ENCODE data around the gene GPSM1. TPM values are rescaled to one million over a fixed set of nuclear protein-coding genes. Genes with fewer than 3 reads are reported as not detected.

Gene GPSM1, protein sequence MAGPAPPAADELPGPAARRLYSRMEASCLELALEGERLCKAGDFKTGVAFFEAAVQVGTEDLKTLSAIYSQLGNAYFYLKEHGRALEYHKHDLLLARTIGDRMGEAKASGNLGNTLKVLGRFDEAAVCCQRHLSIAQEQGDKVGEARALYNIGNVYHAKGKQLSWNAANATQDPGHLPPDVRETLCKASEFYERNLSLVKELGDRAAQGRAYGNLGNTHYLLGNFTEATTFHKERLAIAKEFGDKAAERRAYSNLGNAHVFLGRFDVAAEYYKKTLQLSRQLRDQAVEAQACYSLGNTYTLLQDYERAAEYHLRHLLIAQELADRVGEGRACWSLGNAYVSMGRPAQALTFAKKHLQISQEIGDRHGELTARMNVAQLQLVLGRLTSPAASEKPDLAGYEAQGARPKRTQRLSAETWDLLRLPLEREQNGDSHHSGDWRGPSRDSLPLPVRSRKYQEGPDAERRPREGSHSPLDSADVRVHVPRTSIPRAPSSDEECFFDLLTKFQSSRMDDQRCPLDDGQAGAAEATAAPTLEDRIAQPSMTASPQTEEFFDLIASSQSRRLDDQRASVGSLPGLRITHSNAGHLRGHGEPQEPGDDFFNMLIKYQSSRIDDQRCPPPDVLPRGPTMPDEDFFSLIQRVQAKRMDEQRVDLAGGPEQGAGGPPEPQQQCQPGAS
- total RNA-seq = 1 to 10 TPM in 2 of 4 donors, under 1 TPM in 1, not detected in 1; 0.98 to 1.7 (median 1.2) TPM

- TF ChIP-seq POLR2A (IDR thresholded peaks at IDR 0.05) (peak; percentile 23 to 26), CTCF (IDR thresholded peaks at IDR 0.05 in 4 of 5, conservative IDR thresholded peaks at IDR 0.05 in 1 of 5) (no peak)
- Histone ChIP-seq H3K9me3 (no peaks in the 10 kb centered on the region), H3K4me3 (peak within 1 kb of the TSS; percentile 46 to 57 (median 52)), H3K27me3 (peaks cover 6 to 24% (median 17%) of the 10 kb centered on the region in 3 donors), H3K4me1 (peaks cover 0 to 11% of the 10 kb centered on the region in 2 donors), H3K36me3 (no peaks in the 10 kb centered on the region), H3K27ac (peak within 1 kb of the TSS; percentile 22 to 44 (median 32))
- DNase-seq (no peak), ATAC-seq (peak in 1 of 2 donors; percentile 34)
- in situ Hi-C loops (cut with MboI; ENCODE audit: low sequenced_read_pairs in 4 of 4) = no loop called here
- intact Hi-C loops (cut with DNase I; ENCODE audit: low total_unique reads) = no loop called here
Measured at GRCh38 chr9:136327304-136327974, at the start of gene GPSM1. Gene GPSM1, plus strand, starts transcription at chr9:136327539. Its CDS starts 157 bp downstream, at chr9:136327696.

GRCh38 chr9:136277746-136278145 lies 49.6 kb upstream of the GPSM1 start:
- DNase-seq (no peak), ATAC-seq (no peak)
- intact Hi-C loops (cut with DNase I; ENCODE audit: low total_unique reads) = no loop called here
- no peaks in the 10 kb centered on the region for H3K4me1 ChIP-seq
- H3K27me3 ChIP-seq = peaks cover 12 to 25% (median 19%) of the 10 kb centered on the region in 3 donors
- H3K36me3 ChIP-seq = no peaks in the 10 kb centered on the region
- in situ Hi-C loops (cut with MboI; ENCODE audit: low sequenced_read_pairs in 4 of 4) = loop anchor here in 1 of 4 donors (25.0 kb wide), 1 partner anchor 115 kb away; no protein-coding TSS in a partner anchor
- H3K27ac ChIP-seq = no peak overlapping the region
- TF ChIP-seq POLR2A (IDR thresholded peaks at IDR 0.05) (no peak), CTCF (IDR thresholded peaks at IDR 0.05 in 4 of 5, conservative IDR thresholded peaks at IDR 0.05 in 1 of 5) (no peak)
- no peak overlapping the region for H3K4me3 ChIP-seq
- no peaks in the 10 kb centered on the region for H3K9me3 ChIP-seq

DNA sequence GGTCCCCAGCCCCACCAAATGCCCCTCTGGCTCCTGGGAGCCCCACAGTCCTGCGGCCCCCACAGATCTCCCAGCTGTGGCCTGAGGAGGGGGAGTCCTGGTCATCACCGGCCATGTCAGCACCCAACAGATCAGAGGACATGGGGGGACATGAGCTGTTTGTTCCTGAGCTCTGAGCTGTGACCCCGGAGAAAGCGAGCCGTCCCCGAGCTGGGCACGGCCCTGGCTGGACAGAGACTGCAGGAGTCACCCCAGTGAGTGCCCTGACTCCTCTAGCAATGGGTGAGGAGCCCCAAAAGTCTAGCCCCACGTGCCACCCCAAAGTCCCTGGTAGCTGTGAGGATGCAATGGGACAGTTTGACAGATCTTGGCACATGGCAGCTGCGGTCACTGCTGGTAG lies 49.1 kb upstream of the GPSM1 start:
- Histone ChIP-seq H3K4me1 (peaks cover 2% of the 10 kb centered on the region in 2 donors), H3K9me3 (no peaks in the 10 kb centered on the region), H3K27ac (no peak overlapping the region), H3K36me3 (no peaks in the 10 kb centered on the region), H3K27me3 (peaks cover 12 to 25% (median 19%) of the 10 kb centered on the region in 3 donors), H3K4me3 (no peak overlapping the region)
- in situ Hi-C loops (cut with MboI; ENCODE audit: low sequenced_read_pairs in 4 of 4) (loop anchor here in 1 of 4 donors (25.0 kb wide), 1 partner anchor 116 kb away; no protein-coding TSS in a partner anchor), intact Hi-C loops (cut with DNase I; ENCODE audit: low total_unique reads) (no loop called here)
- DNase-seq = no peak
- TF ChIP-seq CTCF (IDR thresholded peaks at IDR 0.05 in 4 of 5, conservative IDR thresholded peaks at IDR 0.05 in 1 of 5) (no peak), POLR2A (IDR thresholded peaks at IDR 0.05) (no peak)
- no peak for ATAC-seq

DNA sequence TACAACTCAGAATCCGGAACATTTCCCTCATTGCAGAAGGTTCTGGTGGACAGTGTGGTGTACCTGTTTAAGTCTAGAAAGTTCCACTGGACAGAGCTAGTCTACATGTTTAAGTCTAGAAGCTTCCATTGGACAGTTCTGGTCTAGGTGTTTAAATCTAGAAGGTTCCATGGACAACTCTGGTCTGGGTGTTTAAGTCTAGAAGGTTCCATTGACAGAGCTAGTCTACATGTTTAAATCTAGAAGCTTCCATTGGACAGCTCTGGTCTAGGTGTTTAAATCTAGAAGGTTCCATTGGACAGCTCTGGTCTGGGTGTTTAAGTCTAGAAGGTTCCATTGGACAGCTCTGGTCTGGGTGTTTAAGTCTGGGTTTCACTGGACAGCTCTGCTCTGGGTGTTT lies 48.4 kb upstream of the GPSM1 start:
- Histone ChIP-seq H3K36me3 (no peaks in the 10 kb centered on the region), H3K4me1 (peaks cover 6 to 8% of the 10 kb centered on the region in 2 donors), H3K9me3 (no peaks in the 10 kb centered on the region), H3K4me3 (no peak overlapping the region), H3K27ac (no peak overlapping the region), H3K27me3 (peaks cover 12 to 28% (median 19%) of the 10 kb centered on the region in 3 donors)
- TF ChIP-seq CTCF (IDR thresholded peaks at IDR 0.05 in 4 of 5, conservative IDR thresholded peaks at IDR 0.05 in 1 of 5) = no peak
- TF ChIP-seq POLR2A (IDR thresholded peaks at IDR 0.05) = no peak
- DNase-seq = no peak
- ATAC-seq = no peak
- intact Hi-C loops (cut with DNase I; ENCODE audit: low total_unique reads) (no loop called here), in situ Hi-C loops (cut with MboI; ENCODE audit: low sequenced_read_pairs in 4 of 4) (loop anchor here in 1 of 4 donors (25.0 kb wide), 1 partner anchor 117 kb away; no protein-coding TSS in a partner anchor)
